ENCODE data around the gene KLLN. TPM values are rescaled to one million over a fixed set of nuclear protein-coding genes. Genes with fewer than 3 reads are reported as not detected.

The KLLN gene
- total and polyA plus RNA-seq, 2 of the 8 experiments (the other 6 are each of a cell fraction or from before 2014, with no cell fraction given), result 0.24 to 0.73 TPM

DNA sequence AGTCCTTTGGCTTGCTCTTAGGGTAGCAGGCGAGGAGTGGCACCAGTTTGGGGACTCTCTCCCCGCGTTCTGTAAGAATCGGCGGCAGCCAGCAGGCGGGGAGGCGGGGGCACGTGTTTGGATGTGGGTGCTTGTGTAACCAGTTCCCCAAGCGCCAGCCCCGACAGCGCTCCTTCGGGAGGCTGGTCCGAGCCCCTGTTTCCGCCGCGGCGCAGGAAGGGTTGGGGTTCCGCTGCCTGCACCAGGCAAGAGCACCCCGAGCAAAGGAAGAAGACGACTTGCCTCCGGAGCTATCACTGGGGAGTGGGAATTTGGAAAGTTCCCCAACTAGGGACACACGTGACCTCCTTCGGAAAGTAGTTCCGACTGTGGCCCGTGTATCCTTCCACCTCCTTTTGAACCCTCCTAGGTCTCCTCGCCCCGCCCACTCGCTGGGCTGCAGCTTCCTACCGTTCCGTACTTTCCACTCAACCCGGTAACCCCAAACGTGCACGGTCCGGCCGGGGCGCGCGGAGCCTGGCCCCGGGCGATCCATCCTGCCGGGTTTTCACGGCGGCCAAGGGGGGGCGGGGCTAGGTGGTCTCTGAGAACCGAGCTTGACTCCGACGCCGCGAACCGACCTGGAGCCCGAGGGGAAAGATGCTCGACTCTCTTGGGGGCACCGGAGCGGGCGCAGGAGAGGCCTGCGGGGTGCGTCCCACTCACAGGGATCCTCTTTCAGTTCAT, 1.2 kb downstream of the KLLN start (continued):
- peak; percentile 20 to 91; a peak in 3 of 4 replicates for TF ChIP-seq SIN3A (conservative IDR thresholded peaks at IDR 0.05 in 1 of 2, IDR thresholded peaks at IDR 0.05 in 1 of 2; ENCODE audit: low read depth in 1 of 2, low read length in 2 of 2)
- TF ChIP-seq RXRA (IDR thresholded peaks at IDR 0.05; ENCODE audit: insufficient read depth, low read depth, low read length), result 0 out of 2 replicates have a peak, but pooled peaks have one; percentile 56
- TF ChIP-seq BACH1 (IDR thresholded peaks at IDR 0.05; ENCODE audit: low read length), result no peak
- TF ChIP-seq TCF12 (IDR thresholded peaks at IDR 0.05; ENCODE audit: low read depth, low read length), result peak; percentile 70; the same call in 1 of the 2 replicates
- no peak for TF ChIP-seq CHD1 (IDR thresholded peaks at IDR 0.05; ENCODE audit: low read depth, low read length)
- no peak for TF ChIP-seq POU5F1 (IDR thresholded peaks at IDR 0.05; ENCODE audit: low read depth, low read length)
- peak; percentile 97 for TF ChIP-seq SP4 (IDR thresholded peaks at IDR 0.05; ENCODE audit: low read length)
- TF ChIP-seq KDM1A (IDR thresholded peaks at IDR 0.05; ENCODE audit: borderline replicate concordance, low read length), result peak; percentile 53; the same call in 1 of the 2 replicates
- TF ChIP-seq KDM5A (IDR thresholded peaks at IDR 0.05; ENCODE audit: low read length), result no peak
- TF ChIP-seq, protein P1, sequence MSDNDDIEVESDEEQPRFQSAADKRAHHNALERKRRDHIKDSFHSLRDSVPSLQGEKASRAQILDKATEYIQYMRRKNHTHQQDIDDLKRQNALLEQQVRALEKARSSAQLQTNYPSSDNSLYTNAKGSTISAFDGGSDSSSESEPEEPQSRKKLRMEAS (IDR thresholded peaks at IDR 0.05), result peak; percentile 88
- peak; percentile 64 for TF ChIP-seq KDM4A (IDR thresholded peaks at IDR 0.05; ENCODE audit: low read depth, low read length, severe bottlenecking)
- no peak for TF ChIP-seq ZNF274 (IDR thresholded peaks at IDR 0.05; ENCODE audit: borderline replicate concordance, extremely low read depth, low read length)
- peak; percentile 66 for TF ChIP-seq CTBP2 (IDR thresholded peaks at IDR 0.05; ENCODE audit: borderline replicate concordance, insufficient read depth, insufficient read length, low read length)
- TF ChIP-seq CHD2 (IDR thresholded peaks at IDR 0.05; ENCODE audit: low read length), result peak; percentile 94
- peak; percentile 47 to 95 for TF ChIP-seq POLR2A (IDR thresholded peaks at IDR 0.05; ENCODE audit: control extremely low read depth in 1 of 2, low read depth in 2 of 2, low read length in 2 of 2)
- peak; percentile 19 for TF ChIP-seq NANOG (IDR thresholded peaks at IDR 0.05; ENCODE audit: insufficient read depth, low read depth, low read length, poor library complexity, severe bottlenecking)
- TF ChIP-seq, protein P2, sequence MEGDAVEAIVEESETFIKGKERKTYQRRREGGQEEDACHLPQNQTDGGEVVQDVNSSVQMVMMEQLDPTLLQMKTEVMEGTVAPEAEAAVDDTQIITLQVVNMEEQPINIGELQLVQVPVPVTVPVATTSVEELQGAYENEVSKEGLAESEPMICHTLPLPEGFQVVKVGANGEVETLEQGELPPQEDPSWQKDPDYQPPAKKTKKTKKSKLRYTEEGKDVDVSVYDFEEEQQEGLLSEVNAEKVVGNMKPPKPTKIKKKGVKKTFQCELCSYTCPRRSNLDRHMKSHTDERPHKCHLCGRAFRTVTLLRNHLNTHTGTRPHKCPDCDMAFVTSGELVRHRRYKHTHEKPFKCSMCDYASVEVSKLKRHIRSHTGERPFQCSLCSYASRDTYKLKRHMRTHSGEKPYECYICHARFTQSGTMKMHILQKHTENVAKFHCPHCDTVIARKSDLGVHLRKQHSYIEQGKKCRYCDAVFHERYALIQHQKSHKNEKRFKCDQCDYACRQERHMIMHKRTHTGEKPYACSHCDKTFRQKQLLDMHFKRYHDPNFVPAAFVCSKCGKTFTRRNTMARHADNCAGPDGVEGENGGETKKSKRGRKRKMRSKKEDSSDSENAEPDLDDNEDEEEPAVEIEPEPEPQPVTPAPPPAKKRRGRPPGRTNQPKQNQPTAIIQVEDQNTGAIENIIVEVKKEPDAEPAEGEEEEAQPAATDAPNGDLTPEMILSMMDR (IDR thresholded peaks at IDR 0.05; ENCODE audit: control extremely low read depth in 1 of 3, insufficient read depth in 1 of 3, low read depth in 1 of 3, low read length in 3 of 3), result peak in 1 of 3 experiments; percentile 5; a peak in 1 of 4 replicates
- TF ChIP-seq, protein P3, sequence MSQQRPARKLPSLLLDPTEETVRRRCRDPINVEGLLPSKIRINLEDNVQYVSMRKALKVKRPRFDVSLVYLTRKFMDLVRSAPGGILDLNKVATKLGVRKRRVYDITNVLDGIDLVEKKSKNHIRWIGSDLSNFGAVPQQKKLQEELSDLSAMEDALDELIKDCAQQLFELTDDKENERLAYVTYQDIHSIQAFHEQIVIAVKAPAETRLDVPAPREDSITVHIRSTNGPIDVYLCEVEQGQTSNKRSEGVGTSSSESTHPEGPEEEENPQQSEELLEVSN (IDR thresholded peaks at IDR 0.05), result peak; percentile 94
